Middle frontal gyrus (tissue), 1 donor: ENCODE results near the gene NES.

Experiments
- DNase-seq: peaks from one replicate; pipeline ENCODE4 v3.0.0-alpha.2; 2015; ENCODE audit warnings: low spot score; ENCODE audit errors: extremely low spot score

Gene NES

DNA sequence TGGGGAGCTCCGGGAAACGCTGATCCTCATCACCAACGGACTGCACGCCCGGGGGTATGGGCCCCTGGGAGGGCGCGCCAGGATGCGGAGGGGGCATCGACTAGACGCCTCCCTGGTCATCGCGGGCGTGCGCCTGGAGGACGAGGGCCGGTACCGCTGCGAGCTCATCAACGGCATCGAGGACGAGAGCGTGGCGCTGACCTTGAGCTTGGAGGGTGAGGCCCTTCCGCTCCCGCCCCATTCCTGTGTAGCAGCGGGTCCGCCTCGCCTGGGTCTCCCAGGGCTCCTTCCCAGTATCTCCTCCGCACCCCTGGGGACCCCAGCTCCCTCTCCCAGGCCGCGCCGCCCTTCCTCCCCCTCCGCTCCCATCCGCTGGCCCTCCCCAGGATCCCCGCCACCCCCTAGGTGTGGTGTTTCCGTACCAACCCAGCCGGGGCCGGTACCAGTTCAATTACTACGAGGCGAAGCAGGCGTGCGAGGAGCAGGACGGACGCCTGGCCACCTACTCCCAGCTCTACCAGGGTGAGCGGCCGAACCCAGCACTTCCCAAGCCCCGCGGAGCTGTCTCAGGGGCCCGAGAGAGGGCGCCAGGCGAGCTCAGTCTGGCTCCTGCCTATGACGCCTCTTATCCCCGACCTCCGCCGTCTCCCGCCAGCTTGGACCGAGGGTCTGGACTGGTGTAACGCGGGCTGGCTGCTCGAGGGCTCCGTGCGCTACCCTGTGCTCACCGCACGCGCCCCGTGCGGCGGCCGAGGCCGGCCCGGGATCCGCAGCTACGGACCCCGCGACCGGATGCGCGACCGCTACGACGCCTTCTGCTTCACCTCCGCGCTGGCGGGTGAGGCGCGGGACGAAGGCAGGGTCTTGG, 53.0 kb downstream of the NES start:
- DNase-seq: peak; percentile 50

DNA sequence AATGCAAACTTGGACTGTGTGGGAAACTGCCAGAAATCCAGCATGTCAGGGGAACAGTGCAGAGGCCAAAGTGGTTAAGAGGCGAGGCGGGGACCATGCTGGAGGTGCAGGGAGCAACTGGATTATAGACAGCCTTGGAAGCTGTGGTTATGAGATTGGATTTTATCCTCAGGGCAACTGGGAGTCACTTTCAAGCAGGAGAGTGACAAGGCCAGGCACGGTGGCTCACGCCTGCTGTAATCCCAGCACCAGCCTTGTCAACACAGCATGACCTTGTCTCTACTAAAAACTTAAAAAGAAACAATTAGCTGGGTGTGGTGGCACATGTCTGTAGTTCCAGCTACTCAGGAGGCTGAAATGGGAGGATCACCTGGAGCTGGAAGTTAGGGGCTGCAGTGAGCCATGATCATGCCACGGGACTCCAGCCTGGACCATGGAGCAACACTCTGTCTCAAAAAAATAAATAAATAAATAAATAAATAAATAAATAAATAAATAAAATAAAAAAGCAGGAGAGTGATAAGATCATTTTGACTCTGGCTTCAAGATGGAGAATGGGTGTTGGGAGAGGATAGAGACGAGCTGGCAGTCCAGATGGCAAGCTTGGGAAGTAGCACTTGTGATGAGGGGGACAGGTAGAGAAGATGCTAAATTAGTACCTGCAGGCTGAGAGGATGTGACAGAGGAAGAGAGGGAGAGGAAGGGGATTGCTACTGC, 54.5 kb downstream of the NES start:
- DNase-seq: no peak

DNA sequence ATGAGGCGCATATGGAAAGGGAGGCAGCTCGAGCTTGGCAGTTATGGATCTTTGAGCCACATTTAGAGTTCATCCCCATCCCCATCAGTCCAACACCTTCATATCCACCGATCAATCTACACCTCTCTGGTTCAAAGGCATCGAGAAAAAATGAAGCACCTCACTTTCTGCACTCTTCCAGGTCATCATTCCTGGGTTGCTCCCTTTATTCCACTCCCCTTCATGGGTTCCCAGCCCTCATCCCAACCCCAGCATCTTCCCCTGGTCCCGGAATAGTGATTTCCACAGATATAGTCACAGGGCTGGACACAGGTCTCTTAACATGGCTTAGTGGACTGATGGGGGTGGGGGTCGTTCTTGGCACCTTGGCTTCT, 57.6 kb downstream of the NES start:
- DNase-seq: no peak

DNA sequence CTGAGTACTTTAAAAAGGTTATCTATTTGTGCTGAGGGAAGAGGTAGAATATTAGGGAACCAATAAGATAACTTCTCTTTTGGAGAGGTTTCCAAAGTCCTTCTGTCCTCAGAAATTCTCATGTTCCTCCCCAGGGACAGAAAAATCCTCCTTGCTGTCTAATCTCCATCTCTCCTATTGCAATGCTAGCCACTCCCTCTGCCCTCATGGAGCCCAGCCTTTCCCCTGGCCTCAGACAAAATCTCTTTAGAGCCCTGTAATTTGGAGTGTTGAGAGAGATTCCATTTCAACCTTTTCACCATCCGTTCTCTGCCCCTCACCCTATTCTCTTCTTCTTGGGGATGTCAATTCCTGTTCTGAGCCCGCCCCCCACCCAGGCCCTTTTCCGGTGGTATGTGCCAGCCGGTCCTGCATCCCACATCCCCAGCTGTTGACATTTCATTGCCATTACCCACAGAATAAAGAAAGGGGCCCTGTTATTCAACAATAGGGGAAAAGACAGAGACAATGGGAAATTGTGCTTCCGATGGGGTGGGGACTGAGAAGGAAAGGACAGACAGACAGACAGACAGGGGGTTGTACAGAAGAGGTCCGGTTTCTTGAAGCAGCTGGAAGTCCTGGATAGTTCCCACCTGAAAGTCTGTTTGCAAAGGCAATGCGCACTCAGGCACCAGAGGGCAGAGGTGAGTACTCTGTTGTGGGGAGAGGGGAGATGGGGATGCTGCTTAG, 58.2 kb downstream of the NES start, which contains the start of gene HAPLN2:
Gene HAPLN2, plus strand, starts transcription at position 563 of the 729 bp plus-strand sequence. CDS start 4,076 bp downstream, outside the sequence.
- DNase-seq: no peak
